GM19023 (cell line): ENCODE measurements around the gene CSNK1A1L.

Experiments
- ATAC-seq: cut with Tn5 transposase; IDR thresholded peaks from one replicate; pipeline ENCODE4 v1.9.1; 2021; ENCODE audit warnings: mild to moderate bottlenecking, moderate library complexity; ENCODE audit not compliant: unreplicated experiment

Gene CSNK1A1L

GRCh38 chr13:37105251-37105714 is at the start of gene CSNK1A1L:
Gene CSNK1A1L, minus strand, starts transcription at chr13:37105664. Its CDS starts 408 bp downstream, at chr13:37105256.
- no peak for ATAC-seq

GRCh38 chr13:37149380-37149779 is 43.9 kb upstream of the CSNK1A1L start:
- ATAC-seq: no peak

GRCh38 chr13:37148501-37148900 is 43.0 kb upstream of the CSNK1A1L start:
- no peak for ATAC-seq

GRCh38 chr13:37144661-37145060 is 39.2 kb upstream of the CSNK1A1L start:
- ATAC-seq: no peak

- ATAC-seq: no peak
Measured at GRCh38 chr13:37143911-37144310, 38.4 kb upstream of the CSNK1A1L start.

GRCh38 chr13:37142877-37143276 is 37.4 kb upstream of the CSNK1A1L start:
- no peak for ATAC-seq

GRCh38 chr13:37141011-37141410 is 35.5 kb upstream of the CSNK1A1L start:
- ATAC-seq: no peak

GRCh38 chr13:37139356-37139755 is 33.9 kb upstream of the CSNK1A1L start:
- ATAC-seq: no peak

GRCh38 chr13:37138926-37139325 is 33.5 kb upstream of the CSNK1A1L start:
- ATAC-seq: no peak

GRCh38 chr13:37138169-37138568 is 32.7 kb upstream of the CSNK1A1L start:
- no peak for ATAC-seq

GRCh38 chr13:37136633-37137032 is 31.2 kb upstream of the CSNK1A1L start:
- no peak for ATAC-seq

GRCh38 chr13:37136187-37136586 is 30.7 kb upstream of the CSNK1A1L start:
- no peak for ATAC-seq

GRCh38 chr13:37134411-37135041 is 29.1 kb upstream of the CSNK1A1L start:
- ATAC-seq: no peak

GRCh38 chr13:37132211-37132610 is 26.7 kb upstream of the CSNK1A1L start:
- no peak for ATAC-seq

GRCh38 chr13:37131092-37131491 is 25.6 kb upstream of the CSNK1A1L start:
- ATAC-seq: no peak

- ATAC-seq: no peak
Measured at GRCh38 chr13:37129866-37130265, 24.4 kb upstream of the CSNK1A1L start.

- no peak for ATAC-seq
Measured at GRCh38 chr13:37127691-37128241, 22.3 kb upstream of the CSNK1A1L start.

- ATAC-seq: no peak
Measured at GRCh38 chr13:37123337-37123736, 17.9 kb upstream of the CSNK1A1L start.

GRCh38 chr13:37118016-37118415 is 12.6 kb upstream of the CSNK1A1L start:
- no peak for ATAC-seq

- ATAC-seq: no peak
Measured at GRCh38 chr13:37114250-37114649, 8.8 kb upstream of the CSNK1A1L start.

- no peak for ATAC-seq
Measured at GRCh38 chr13:37113534-37113933, 8.1 kb upstream of the CSNK1A1L start.

- no peak for ATAC-seq
Measured at GRCh38 chr13:37109051-37109678, 3.7 kb upstream of the CSNK1A1L start.
